Measurements from ENCODE around the gene MED17. TPM values are rescaled to one million over a fixed set of nuclear protein-coding genes. Genes with fewer than 3 reads are reported as not detected.
"Not testable (repeated sequence)": the region's sequence is repeated elsewhere in the genome, so short reads cannot be mapped to it uniquely, and the experiment has no call there.

MED17 gene
- total RNA-seq, 3 donors from 2014 or later: 52.7 to 54.9 (median 54.8) TPM

DNA sequence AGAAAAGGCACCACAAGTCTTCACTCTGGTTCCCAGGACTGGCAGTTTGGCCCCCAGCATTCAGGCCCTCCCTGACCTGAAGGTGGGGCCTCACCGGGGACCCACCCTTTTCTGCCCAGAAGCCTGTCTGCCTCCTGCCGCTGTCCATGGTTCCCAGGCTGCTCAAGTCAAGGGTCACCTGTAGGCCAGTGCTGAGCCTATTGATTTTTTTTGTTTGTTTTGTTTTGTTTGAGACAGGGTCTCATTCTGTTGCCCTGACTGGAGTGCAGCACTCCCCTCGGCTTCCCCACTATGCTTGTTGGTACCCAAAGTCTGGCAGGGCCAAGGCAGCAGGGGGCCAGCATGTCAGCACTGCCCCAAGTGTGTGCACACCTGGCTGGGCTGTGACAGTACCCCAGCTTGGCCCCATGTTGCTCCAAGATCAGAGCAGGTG, 11.0 kb upstream of the MED17 start:
- no peaks in the 10 kb centered on the region for H3K4me1 Mint-ChIP-seq (ENCODE audit: low read depth)
- H3K36me3 Mint-ChIP-seq (ENCODE audit: insufficient read depth): peaks cover 3% of the 10 kb centered on the region
- H3K27me3 Mint-ChIP-seq (ENCODE audit: low read depth): no peaks in the 10 kb centered on the region
- H3K4me3 Mint-ChIP-seq: no peak overlapping the region
- DNase-seq (no peak), ATAC-seq (no peak)
- no peaks in the 10 kb centered on the region for H3K9me3 Mint-ChIP-seq

DNA sequence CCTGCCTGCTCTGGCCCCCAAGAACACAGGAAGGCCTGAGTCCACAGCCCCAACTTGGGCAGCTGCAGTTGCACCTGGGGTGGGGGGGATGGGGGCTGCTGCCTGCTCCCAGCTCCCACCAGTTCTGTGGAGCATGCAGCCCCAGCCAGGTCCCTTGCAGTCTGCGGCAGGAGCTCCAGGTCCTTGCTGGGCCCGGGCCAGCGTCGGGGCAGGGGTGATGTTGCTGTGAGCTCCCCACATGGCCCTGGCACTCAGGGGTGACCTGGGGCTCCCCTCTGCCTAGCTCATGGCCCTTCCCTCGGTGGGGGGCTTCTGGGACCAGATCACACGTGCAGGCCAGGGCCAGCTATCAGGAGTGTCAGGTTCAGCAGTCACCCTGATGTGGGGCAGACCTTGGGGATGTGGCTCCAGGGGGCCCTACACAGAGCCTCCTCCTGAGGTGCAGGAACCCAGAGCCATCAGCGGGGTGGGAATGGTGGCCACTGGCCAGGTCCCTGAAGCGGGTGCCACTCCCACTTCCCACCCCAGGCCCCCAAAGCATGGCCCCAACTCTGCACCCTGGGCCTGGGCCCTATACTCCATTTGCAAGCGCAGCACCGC, 10.4 kb upstream of the MED17 start:
- no peaks in the 10 kb centered on the region for H3K27me3 Mint-ChIP-seq (ENCODE audit: low read depth)
- ATAC-seq: no peak
- no peak for DNase-seq
- peaks cover 3% of the 10 kb centered on the region for H3K36me3 Mint-ChIP-seq (ENCODE audit: insufficient read depth)
- H3K4me3 Mint-ChIP-seq: no peak overlapping the region
- no peaks in the 10 kb centered on the region for H3K9me3 Mint-ChIP-seq
- no peaks in the 10 kb centered on the region for H3K4me1 Mint-ChIP-seq (ENCODE audit: low read depth)

GRCh38 chr11:93774560-93774959, 9.5 kb upstream of the MED17 start:
- not testable (repeated sequence) for H3K27me3 Mint-ChIP-seq (ENCODE audit: low read depth); DNase-seq; H3K4me1 Mint-ChIP-seq (ENCODE audit: low read depth); H3K36me3 Mint-ChIP-seq (ENCODE audit: insufficient read depth); H3K9me3 Mint-ChIP-seq; ATAC-seq; H3K4me3 Mint-ChIP-seq

- ATAC-seq (no peak), DNase-seq (no peak)
- no peaks in the 10 kb centered on the region for H3K27me3 Mint-ChIP-seq (ENCODE audit: low read depth)
- H3K9me3 Mint-ChIP-seq: no peaks in the 10 kb centered on the region
- peaks cover 3% of the 10 kb centered on the region for H3K36me3 Mint-ChIP-seq (ENCODE audit: insufficient read depth)
- H3K4me3 Mint-ChIP-seq: no peak overlapping the region
- H3K4me1 Mint-ChIP-seq (ENCODE audit: low read depth): no peaks in the 10 kb centered on the region
These were observed 8.8 kb upstream of the MED17 start for GRCh38 chr11:93775289-93775688.

- H3K27me3 Mint-ChIP-seq (ENCODE audit: low read depth): no peaks in the 10 kb centered on the region
- ATAC-seq: no peak
These were observed 720 bp upstream of the MED17 start for GRCh38 chr11:93783362-93783761.

DNA sequence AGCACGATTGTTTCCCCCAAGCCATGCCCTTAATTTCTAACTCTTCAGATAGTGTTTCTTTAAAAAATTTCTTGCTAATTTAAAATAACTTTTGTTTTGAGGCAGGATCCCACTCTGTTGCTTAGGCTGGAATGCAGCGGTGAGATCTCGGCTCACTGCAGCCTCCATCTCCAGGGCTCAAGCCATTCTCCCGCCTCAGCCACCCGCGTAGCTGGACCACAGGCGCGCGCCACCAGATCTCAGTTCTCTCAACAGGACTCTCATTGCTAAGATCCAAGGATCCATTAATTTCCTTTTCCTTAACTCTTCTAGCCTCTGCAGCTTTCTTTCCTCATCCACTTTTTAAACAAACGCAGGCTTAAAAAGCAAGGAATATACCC, 327 bp upstream of the MED17 start:
- H3K9me3 Mint-ChIP-seq: no peaks in the 10 kb centered on the region
- no peaks in the 10 kb centered on the region for H3K27me3 Mint-ChIP-seq (ENCODE audit: low read depth)
- ATAC-seq (peak; percentile 30 to 36), DNase-seq (no peak)
- peak overlapping the region; percentile 99 for H3K4me3 Mint-ChIP-seq
- H3K4me1 Mint-ChIP-seq (ENCODE audit: low read depth): peaks cover 40% of the 10 kb centered on the region
- H3K36me3 Mint-ChIP-seq (ENCODE audit: insufficient read depth): peaks cover 15% of the 10 kb centered on the region

More at GRCh38 chr11:93783362-93783761, 720 bp upstream of the MED17 start:
- H3K4me3 Mint-ChIP-seq: peak overlapping the region; percentile 99
- no peaks in the 10 kb centered on the region for H3K9me3 Mint-ChIP-seq
- H3K4me1 Mint-ChIP-seq (ENCODE audit: low read depth): peaks cover 38% of the 10 kb centered on the region
- DNase-seq: no peak
- peaks cover 13% of the 10 kb centered on the region for H3K36me3 Mint-ChIP-seq (ENCODE audit: insufficient read depth)

DNA sequence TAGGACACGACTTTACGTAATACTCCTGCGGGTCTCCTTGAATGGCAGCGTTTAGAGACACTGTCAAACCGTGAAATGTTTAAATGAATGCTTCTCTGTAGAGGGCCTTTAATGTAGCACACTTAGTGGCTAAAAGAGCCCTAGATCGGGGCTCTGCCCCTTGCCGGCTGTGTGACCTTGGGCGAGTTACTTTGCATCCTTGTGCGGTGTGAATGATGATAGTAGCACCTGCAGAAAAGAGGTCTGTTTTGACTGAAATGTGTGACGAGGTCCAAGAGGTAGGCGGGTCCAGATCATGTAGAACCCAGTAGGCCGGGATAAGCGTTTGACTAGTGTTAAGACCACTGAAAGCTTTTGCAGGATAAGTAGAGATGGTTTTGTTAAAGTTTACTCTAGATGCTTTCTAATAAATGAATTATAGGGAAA, 866 bp downstream of the MED17 start:
- peaks cover 42% of the 10 kb centered on the region for H3K4me1 Mint-ChIP-seq (ENCODE audit: low read depth)

GRCh38 chr11:93791493-93791892, 7.4 kb downstream of the MED17 start:
- ATAC-seq: no peak
- Mint-ChIP-seq H3K36me3 (ENCODE audit: insufficient read depth) (peaks cover 56% of the 10 kb centered on the region), H3K4me1 (ENCODE audit: low read depth) (peaks cover 21% of the 10 kb centered on the region)

More for the DNA sequence above, 866 bp downstream of the MED17 start:
- Mint-ChIP-seq H3K27me3 (ENCODE audit: low read depth) (no peaks in the 10 kb centered on the region), H3K4me3 (peak overlapping the region; percentile 99), H3K9me3 (no peaks in the 10 kb centered on the region), H3K36me3 (ENCODE audit: insufficient read depth) (peaks cover 23% of the 10 kb centered on the region)
- ATAC-seq (peak; percentile 20 to 24), DNase-seq (no peak)

GRCh38 chr11:93796441-93797231, 12.6 kb downstream of the MED17 start:
- Mint-ChIP-seq H3K4me1 (ENCODE audit: low read depth) (peaks cover 2% of the 10 kb centered on the region), H3K9me3 (no peaks in the 10 kb centered on the region), H3K4me3 (no peak overlapping the region), H3K36me3 (ENCODE audit: insufficient read depth) (peaks cover 58% of the 10 kb centered on the region), H3K27me3 (ENCODE audit: low read depth) (no peaks in the 10 kb centered on the region)
- ATAC-seq: no peak
- DNase-seq: no peak

More at GRCh38 chr11:93791493-93791892, 7.4 kb downstream of the MED17 start:
- H3K4me3 Mint-ChIP-seq: no peak overlapping the region
- H3K9me3 Mint-ChIP-seq: no peaks in the 10 kb centered on the region
- no peak for DNase-seq
- no peaks in the 10 kb centered on the region for H3K27me3 Mint-ChIP-seq (ENCODE audit: low read depth)

- Mint-ChIP-seq H3K27me3 (ENCODE audit: low read depth) (no peaks in the 10 kb centered on the region), H3K9me3 (no peaks in the 10 kb centered on the region), H3K4me3 (no peak overlapping the region), H3K36me3 (ENCODE audit: insufficient read depth) (peaks cover 51% of the 10 kb centered on the region), H3K4me1 (ENCODE audit: low read depth) (no peaks in the 10 kb centered on the region)
- ATAC-seq: no peak
- DNase-seq: no peak
These were observed 17.3 kb downstream of the MED17 start for GRCh38 chr11:93801366-93801765.

- Mint-ChIP-seq H3K27me3 (ENCODE audit: low read depth) (no peaks in the 10 kb centered on the region), H3K36me3 (ENCODE audit: insufficient read depth) (peaks cover 47% of the 10 kb centered on the region), H3K4me1 (ENCODE audit: low read depth) (no peaks in the 10 kb centered on the region), H3K4me3 (no peak overlapping the region), H3K9me3 (no peaks in the 10 kb centered on the region)
- DNase-seq (no peak), ATAC-seq (no peak)
These were observed 20.8 kb downstream of the MED17 start for GRCh38 chr11:93804879-93805278.

DNA sequence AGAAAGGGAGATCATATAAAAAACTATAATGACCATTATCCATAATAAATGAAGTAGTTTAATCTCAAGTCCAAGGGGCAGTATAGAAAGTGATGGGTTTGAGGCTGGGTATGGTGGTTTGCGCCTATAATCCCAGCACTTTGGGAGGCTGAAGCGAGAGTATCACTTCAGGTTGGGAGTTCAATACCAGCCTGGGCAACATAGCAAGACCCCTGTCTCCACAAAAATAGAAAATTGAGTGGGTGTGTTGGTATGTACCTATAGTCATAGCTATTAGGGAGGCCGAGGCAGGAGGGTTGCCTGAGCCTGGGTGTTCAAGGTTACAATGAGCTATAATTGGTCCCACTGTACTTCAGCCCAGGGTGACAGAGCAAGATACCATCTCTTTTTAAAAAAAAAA, 23.9 kb downstream of the MED17 start:
- DNase-seq (no peak), ATAC-seq (no peak)
- Mint-ChIP-seq H3K9me3 (no peaks in the 10 kb centered on the region), H3K27me3 (ENCODE audit: low read depth) (no peaks in the 10 kb centered on the region), H3K4me1 (ENCODE audit: low read depth) (no peaks in the 10 kb centered on the region), H3K4me3 (no peak overlapping the region), H3K36me3 (ENCODE audit: insufficient read depth) (peaks cover 43% of the 10 kb centered on the region)

DNA sequence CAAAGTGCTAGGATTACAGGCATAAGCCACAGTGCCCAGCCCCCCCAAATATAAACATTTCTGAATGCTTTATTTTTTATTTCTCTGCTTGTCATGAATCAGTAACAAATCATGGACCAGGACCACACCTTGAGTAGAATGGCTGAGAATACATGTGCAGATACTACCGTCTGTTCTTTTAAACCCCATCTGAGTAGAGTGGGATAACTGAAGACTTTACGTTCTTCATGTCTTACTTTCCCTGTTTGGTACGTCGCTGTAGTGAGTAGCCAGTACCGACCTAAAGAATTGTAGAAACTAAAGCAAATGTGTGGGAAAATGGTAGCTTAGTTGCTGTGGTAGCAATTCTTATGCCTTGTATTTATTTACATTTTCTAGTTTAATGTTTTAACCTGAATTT, 29.9 kb downstream of the MED17 start:
- no peak for DNase-seq
- H3K27me3 Mint-ChIP-seq (ENCODE audit: low read depth): no peaks in the 10 kb centered on the region
- no peaks in the 10 kb centered on the region for H3K4me1 Mint-ChIP-seq (ENCODE audit: low read depth)
- no peak for ATAC-seq
- peaks cover 33% of the 10 kb centered on the region for H3K36me3 Mint-ChIP-seq (ENCODE audit: insufficient read depth)
- H3K4me3 Mint-ChIP-seq: no peak overlapping the region
- no peaks in the 10 kb centered on the region for H3K9me3 Mint-ChIP-seq

GRCh38 chr11:93814966-93815633, 31.0 kb downstream of the MED17 start:
- Mint-ChIP-seq H3K27me3 (ENCODE audit: low read depth) (no peaks in the 10 kb centered on the region), H3K9me3 (no peaks in the 10 kb centered on the region), H3K36me3 (ENCODE audit: insufficient read depth) (peaks cover 33% of the 10 kb centered on the region), H3K4me3 (no peak overlapping the region), H3K4me1 (ENCODE audit: low read depth) (no peaks in the 10 kb centered on the region)
- DNase-seq (no peak), ATAC-seq (no peak)

Data from activated T-cell treated with anti-CD3 and anti-CD28 coated beads, Interleukin-2, amount 50 U/mL, for 4 hours (primary cell).